GM13976 (cell line): Measurements from ENCODE around the gene EPHB2.

Experiments used
- DNase-seq: peaks from one replicate; pipeline ENCODE4 v3.0.0; 2012; ENCODE audit warnings: low spot score
- CTCF ChIP-seq: IDR thresholded peaks from 2 replicates; pipeline ENCODE4 v1.5.1; 2012; ENCODE audit warnings: borderline replicate concordance, mild to moderate bottlenecking; ENCODE audit not compliant: insufficient read depth; ENCODE audit errors: extremely low read depth, missing control alignments, control extremely low read depth
- in situ Hi-C: fragments of 300-500 bp; cut with MboI; formaldehyde crosslinking; loops from one replicate; pipeline ENCODE4 v1.12.0; 2022; ENCODE audit warnings: low sequenced_read_pairs, mixed read lengths, inconsistent platforms; ENCODE audit not compliant: unreplicated experiment

The EPHB2 gene

GRCh38 chr1:22806584-22806983, 95.9 kb downstream of the EPHB2 start:
- no peak for DNase-seq
- in situ Hi-C loops = no loop called here

DNA sequence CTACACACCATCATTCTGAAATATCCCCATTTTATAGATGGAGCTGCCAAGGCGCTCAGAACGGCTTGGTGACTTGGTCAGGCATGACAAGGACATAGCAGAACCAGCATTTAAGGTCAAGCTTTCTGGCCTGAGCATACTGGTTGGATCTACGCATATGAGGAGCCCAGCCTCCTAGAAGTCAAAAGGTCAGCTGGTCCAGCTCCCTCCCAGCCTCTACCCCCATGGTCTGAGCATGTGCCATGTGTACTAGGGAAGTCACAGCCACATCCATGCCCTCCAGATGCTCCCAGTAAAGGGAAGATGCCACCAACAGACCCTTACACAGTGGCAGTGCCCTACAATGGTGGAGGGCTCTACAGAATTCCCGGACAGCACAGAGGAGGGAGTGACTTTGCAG, 96.7 kb downstream of the EPHB2 start:
- DNase-seq = no peak
- TF ChIP-seq CTCF = no peak
- in situ Hi-C loops = no loop called here

More at GRCh38 chr1:22806584-22806983, 95.9 kb downstream of the EPHB2 start:
- TF ChIP-seq CTCF = no peak

DNA sequence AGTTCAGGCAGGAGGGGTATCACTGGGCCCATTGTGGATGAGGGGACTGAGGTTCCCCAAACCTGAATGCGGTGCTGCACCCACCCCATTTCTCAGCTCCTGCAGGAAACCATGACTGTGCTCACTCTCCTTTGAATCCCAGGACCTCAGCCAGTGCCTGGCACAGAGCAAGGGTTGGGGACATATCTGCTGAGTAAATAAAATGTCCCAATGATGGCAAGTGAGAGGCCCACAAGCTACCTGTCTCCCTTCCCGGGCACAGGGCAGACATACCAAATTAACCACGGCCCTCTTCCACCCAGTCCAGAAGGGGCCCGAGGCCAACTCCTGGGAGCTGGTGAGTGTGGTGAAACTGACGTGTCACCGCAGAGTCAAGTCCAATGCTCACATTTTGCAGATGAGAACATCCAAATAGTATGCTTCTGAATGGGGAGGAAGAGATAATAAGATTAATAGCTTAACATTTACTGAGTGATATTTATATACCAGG, 97.6 kb downstream of the EPHB2 start:
- DNase-seq = no peak
- no peak for TF ChIP-seq CTCF

GRCh38 chr1:22808676-22809483, 98.2 kb downstream of the EPHB2 start:
- TF ChIP-seq CTCF = no peak
- in situ Hi-C loops = no loop called here
- no peak for DNase-seq

More for the DNA sequence above, 97.6 kb downstream of the EPHB2 start:
- in situ Hi-C loops = no loop called here

DNA sequence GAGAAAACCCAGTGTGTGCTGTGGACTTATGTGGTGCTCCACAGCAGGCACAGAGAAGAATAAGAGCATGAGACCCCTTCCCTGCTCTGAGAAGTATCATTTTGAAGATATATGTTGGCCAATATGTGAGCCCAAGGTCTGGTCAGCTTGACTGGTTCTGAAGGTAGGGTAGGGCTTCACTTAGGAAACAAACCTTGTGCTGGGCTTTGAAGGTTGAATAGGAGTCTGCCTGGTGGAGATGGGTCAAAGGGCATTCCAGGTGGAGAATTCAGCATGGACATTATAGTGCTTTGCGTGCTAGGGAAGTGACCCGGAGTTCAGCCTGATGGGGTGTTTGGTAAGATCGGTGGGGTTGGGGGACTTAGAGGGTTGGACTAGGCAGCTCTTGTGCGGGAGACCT, 99.1 kb downstream of the EPHB2 start:
- no peak for TF ChIP-seq CTCF
- DNase-seq = no peak
- in situ Hi-C loops = no loop called here

- no peak for TF ChIP-seq CTCF
- in situ Hi-C loops = no loop called here
- DNase-seq = peak; percentile 64
Measured at GRCh38 chr1:22810378-22810777, 99.7 kb downstream of the EPHB2 start.
